Measurements from ENCODE around the gene USP13.

The USP13 gene

DNA sequence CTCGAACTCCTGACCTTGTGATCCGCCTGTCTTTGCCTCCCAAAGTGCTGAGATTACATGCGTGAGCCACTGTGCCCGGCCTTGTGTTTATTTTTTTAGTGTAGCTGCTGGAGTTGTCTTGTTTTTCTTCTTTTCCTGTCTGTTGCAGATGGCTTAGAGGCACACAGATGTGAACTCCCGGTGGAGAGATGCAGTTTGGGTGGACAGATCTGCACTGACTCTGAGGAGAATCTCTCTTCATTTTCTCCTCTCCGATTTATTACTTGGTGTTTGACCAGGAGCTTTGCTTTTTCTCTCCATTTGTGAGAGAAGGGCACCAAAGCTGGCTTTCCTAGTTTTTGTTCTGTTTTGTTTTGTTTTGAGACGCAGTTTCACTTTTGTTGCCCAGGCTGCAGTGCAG is 62.7 kb downstream of the USP13 start:
- TF ChIP-seq FOXM1 (IDR thresholded peaks at IDR 0.05; ENCODE audit: borderline replicate concordance, low read depth) = no peak
- TF ChIP-seq, protein P1, sequence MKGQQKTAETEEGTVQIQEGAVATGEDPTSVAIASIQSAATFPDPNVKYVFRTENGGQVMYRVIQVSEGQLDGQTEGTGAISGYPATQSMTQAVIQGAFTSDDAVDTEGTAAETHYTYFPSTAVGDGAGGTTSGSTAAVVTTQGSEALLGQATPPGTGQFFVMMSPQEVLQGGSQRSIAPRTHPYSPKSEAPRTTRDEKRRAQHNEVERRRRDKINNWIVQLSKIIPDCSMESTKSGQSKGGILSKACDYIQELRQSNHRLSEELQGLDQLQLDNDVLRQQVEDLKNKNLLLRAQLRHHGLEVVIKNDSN (IDR thresholded peaks at IDR 0.05) = no peak

DNA sequence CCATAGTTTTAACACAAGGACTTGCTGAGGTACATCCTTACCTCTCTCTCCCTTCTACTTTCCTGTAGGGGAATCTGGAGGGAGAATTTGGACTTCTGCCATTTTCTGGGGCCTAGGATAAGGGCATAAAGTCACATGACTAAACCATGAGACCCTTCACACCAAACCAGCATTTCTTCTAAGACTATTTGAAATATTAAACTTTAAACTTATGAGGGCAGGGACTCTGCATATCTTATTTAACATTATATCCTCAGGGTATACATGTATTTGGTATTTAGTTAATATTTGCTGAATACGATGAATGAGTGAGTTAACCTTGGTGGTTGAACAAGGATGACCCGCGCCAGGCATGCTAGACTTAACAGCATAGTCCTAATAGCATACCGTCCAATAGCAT is 63.4 kb downstream of the USP13 start:
- TF ChIP-seq, protein P1 (IDR thresholded peaks at IDR 0.05) = no peak
- TF ChIP-seq EP300 (IDR thresholded peaks at IDR 0.05; ENCODE audit: borderline replicate concordance) (no peak), RAD21 (IDR thresholded peaks at IDR 0.05; ENCODE audit: low read depth) (no peak), ZBTB7A (IDR thresholded peaks at IDR 0.05; ENCODE audit: low read depth) (no peak), TAF1 (IDR thresholded peaks at IDR 0.05; ENCODE audit: low read depth) (no peak), EGR1 (IDR thresholded peaks at IDR 0.05) (no peak), FOXM1 (IDR thresholded peaks at IDR 0.05; ENCODE audit: borderline replicate concordance, low read depth) (no peak)
- TF ChIP-seq, protein P2, sequence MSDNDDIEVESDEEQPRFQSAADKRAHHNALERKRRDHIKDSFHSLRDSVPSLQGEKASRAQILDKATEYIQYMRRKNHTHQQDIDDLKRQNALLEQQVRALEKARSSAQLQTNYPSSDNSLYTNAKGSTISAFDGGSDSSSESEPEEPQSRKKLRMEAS (IDR thresholded peaks at IDR 0.05) = no peak

DNA sequence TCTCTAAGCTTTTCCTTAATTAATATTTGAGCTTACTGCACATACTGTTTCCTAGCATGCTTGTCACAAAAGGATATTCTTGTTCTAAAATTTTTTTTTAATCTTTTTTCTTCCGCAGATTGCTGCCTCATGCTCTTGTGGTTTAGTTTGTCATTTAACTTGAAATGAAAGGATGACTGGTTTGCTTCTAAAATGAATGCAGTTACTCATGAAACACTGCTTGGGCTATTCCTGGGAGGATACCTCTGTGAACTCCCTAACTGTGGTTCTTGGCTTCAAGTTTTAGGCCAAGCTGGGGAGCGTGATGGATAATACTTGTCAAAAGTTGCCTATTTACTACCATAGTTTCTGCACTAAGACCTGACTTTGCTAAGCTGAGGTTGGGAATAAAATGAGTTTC is 64.0 kb downstream of the USP13 start:
- TF ChIP-seq TAF1 (IDR thresholded peaks at IDR 0.05; ENCODE audit: low read depth) = no peak
- no peak for TF ChIP-seq TCF12 (IDR thresholded peaks at IDR 0.05; ENCODE audit: low read depth)
- TF ChIP-seq YY1 (IDR thresholded peaks at IDR 0.05; ENCODE audit: low read depth) = no peak
- TF ChIP-seq, protein P2 (IDR thresholded peaks at IDR 0.05) = no peak
- no peak for TF ChIP-seq EP300 (IDR thresholded peaks at IDR 0.05; ENCODE audit: borderline replicate concordance)
- TF ChIP-seq, protein P3, sequence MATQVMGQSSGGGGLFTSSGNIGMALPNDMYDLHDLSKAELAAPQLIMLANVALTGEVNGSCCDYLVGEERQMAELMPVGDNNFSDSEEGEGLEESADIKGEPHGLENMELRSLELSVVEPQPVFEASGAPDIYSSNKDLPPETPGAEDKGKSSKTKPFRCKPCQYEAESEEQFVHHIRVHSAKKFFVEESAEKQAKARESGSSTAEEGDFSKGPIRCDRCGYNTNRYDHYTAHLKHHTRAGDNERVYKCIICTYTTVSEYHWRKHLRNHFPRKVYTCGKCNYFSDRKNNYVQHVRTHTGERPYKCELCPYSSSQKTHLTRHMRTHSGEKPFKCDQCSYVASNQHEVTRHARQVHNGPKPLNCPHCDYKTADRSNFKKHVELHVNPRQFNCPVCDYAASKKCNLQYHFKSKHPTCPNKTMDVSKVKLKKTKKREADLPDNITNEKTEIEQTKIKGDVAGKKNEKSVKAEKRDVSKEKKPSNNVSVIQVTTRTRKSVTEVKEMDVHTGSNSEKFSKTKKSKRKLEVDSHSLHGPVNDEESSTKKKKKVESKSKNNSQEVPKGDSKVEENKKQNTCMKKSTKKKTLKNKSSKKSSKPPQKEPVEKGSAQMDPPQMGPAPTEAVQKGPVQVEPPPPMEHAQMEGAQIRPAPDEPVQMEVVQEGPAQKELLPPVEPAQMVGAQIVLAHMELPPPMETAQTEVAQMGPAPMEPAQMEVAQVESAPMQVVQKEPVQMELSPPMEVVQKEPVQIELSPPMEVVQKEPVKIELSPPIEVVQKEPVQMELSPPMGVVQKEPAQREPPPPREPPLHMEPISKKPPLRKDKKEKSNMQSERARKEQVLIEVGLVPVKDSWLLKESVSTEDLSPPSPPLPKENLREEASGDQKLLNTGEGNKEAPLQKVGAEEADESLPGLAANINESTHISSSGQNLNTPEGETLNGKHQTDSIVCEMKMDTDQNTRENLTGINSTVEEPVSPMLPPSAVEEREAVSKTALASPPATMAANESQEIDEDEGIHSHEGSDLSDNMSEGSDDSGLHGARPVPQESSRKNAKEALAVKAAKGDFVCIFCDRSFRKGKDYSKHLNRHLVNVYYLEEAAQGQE (IDR thresholded peaks at IDR 0.05; ENCODE audit: low read depth) = no peak
- TF ChIP-seq NFIC (IDR thresholded peaks at IDR 0.05) = no peak
- TF ChIP-seq ZBTB7A (IDR thresholded peaks at IDR 0.05; ENCODE audit: low read depth) = no peak
- no peak for TF ChIP-seq RAD21 (IDR thresholded peaks at IDR 0.05; ENCODE audit: low read depth)
- TF ChIP-seq TEAD4 (IDR thresholded peaks at IDR 0.05) = no peak
- TF ChIP-seq CEBPB (IDR thresholded peaks at IDR 0.05) = no peak
- no peak for TF ChIP-seq FOXM1 (IDR thresholded peaks at IDR 0.05; ENCODE audit: borderline replicate concordance, low read depth)
- TF ChIP-seq CREB1 (IDR thresholded peaks at IDR 0.05; ENCODE audit: low read depth) = no peak
- TF ChIP-seq, protein P1 (IDR thresholded peaks at IDR 0.05) = no peak
- TF ChIP-seq EGR1 (IDR thresholded peaks at IDR 0.05) = no peak

DNA sequence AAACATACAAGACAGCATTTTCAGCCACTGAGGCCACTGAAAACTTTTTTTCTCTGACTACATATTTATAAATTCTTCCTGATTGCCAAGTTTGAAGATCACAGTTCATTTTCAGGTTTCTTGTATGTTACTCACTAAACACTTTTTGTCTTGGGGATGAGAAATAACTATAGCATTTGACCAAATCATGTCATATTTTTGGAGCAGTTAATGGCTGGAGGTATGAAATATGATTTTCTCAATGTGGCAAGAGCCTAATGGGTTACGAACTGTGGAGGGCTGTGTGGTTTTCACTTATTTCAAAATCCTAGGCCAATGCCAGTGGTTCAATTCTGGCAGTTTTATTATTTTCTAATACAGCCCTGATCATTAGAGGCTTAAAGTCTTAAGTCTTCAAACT is 64.4 kb downstream of the USP13 start:
- TF ChIP-seq TCF12 (IDR thresholded peaks at IDR 0.05; ENCODE audit: low read depth) = no peak
- TF ChIP-seq CREB1 (IDR thresholded peaks at IDR 0.05; ENCODE audit: low read depth) = no peak
- TF ChIP-seq, protein P3 (IDR thresholded peaks at IDR 0.05; ENCODE audit: low read depth) = no peak
- TF ChIP-seq TEAD4 (IDR thresholded peaks at IDR 0.05) = no peak

DNA sequence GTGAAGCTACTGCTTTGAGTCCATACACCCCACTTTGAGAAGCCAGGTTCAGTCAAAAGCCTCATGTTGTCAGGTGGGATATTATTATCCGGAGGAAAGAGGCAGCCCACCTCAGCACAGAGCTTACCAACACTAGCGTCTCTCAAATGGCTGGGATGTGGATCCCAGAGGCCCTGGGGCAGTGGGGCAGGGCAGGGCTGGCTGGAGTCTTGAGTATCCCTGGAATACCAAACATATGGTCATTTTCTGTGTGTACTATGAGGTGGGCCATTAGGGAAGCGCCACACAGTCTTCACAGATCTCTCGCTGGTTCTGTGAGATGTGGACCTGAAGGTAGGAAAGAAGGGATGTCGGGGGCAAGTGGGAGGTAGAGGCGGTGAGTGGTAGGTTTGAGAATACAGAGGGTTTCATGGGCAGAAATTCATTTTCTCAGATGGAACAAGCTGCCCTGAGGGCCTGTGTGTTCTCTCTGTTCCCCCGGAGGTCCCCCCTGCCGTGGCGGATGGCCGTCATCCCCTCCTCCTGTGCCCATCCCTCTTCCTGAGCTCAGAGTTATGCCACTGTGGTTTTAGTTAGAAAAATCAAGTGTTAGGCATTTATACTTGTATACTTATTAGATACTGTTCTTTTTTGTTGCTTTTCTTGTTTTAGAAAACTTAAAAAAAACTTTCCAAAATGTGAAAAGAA is 66.4 kb downstream of the USP13 start:
- TF ChIP-seq TEAD4 (IDR thresholded peaks at IDR 0.05) (no peak), EP300 (IDR thresholded peaks at IDR 0.05; ENCODE audit: borderline replicate concordance) (no peak), ZBTB7A (IDR thresholded peaks at IDR 0.05; ENCODE audit: low read depth) (no peak), CEBPB (IDR thresholded peaks at IDR 0.05) (no peak), TAF1 (IDR thresholded peaks at IDR 0.05; ENCODE audit: low read depth) (no peak), RAD21 (IDR thresholded peaks at IDR 0.05; ENCODE audit: low read depth) (no peak), CREB1 (IDR thresholded peaks at IDR 0.05; ENCODE audit: low read depth) (no peak), TCF12 (IDR thresholded peaks at IDR 0.05; ENCODE audit: low read depth) (no peak), FOXM1 (IDR thresholded peaks at IDR 0.05; ENCODE audit: borderline replicate concordance, low read depth) (no peak), YY1 (IDR thresholded peaks at IDR 0.05; ENCODE audit: low read depth) (no peak)
- TF ChIP-seq, protein P3 (IDR thresholded peaks at IDR 0.05; ENCODE audit: low read depth) = no peak
- TF ChIP-seq, protein P1 (IDR thresholded peaks at IDR 0.05) = no peak
- TF ChIP-seq, protein P2 (IDR thresholded peaks at IDR 0.05) = no peak

All from Ishikawa (cell line).